ENCODE results near the gene RWDD3.

The RWDD3 gene

DNA sequence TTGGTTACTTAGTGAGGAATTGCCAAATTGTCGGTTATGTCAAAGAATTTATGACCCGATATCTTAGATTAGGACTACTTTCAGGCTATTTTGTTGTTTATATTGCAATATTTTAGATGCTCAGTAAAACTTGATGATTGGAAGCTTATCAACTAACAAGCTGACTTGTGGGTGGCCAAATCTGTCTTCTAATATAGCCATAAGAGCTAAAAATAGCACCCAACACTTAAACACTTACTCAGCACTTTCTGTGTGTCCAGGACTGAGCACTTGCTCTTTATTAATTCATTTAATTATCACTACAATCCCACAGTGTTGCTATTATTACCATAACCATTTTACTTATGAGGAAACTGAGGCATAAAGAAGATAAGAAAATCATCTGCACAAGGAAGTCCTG is 50.4 kb downstream of the RWDD3 start:
- DNase-seq, result no peak

DNA sequence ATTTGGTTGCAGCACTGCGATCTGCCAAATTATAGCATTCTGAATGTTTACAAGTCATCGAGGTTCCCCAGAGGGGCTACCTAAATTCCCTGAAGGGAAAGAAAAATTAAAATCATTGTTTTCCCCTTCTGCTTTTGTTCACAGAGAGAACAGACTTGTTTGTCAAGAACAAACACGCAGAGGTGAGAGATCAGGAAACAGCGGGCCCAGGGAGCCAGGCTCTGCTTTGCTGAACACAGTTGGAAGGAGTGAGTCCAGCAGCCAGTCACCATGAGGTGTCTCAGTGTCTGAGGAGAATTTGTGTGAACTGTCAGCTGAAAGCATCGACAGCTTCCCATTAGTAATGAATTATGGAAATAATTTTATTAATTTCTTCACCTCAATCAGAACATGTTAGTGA is 52.5 kb downstream of the RWDD3 start:
- no peak for DNase-seq

GRCh38 chr1:95287081-95287480 is 53.1 kb downstream of the RWDD3 start:
- no peak for DNase-seq

- DNase-seq, result no peak
Observed at GRCh38 chr1:95287825-95288224, 53.8 kb downstream of the RWDD3 start.

Measured in fibroblast of skin of abdomen (primary cell).